HG03064 (cell line): ENCODE results near the gene GPR3.
"Not testable (repeated sequence)": the region's sequence is repeated elsewhere in the genome, so short reads cannot be mapped to it uniquely, and the experiment has no call there.

Source experiments
- ATAC-seq: cut with Tn5 transposase; IDR thresholded peaks from one replicate; pipeline ENCODE4 v1.9.1; 2021; ENCODE audit warnings: low read depth; ENCODE audit not compliant: unreplicated experiment

GPR3 gene

GRCh38 chr1:27377760-27378495 lies 14.5 kb upstream of the GPR3 start:
- no peak for ATAC-seq

- no peak for ATAC-seq
Measured at GRCh38 chr1:27379564-27380122, 12.8 kb upstream of the GPR3 start.

GRCh38 chr1:27380224-27380623 lies 12.2 kb upstream of the GPR3 start:
- ATAC-seq, result no peak

GRCh38 chr1:27380766-27381733 lies 11.4 kb upstream of the GPR3 start:
- no peak for ATAC-seq

DNA sequence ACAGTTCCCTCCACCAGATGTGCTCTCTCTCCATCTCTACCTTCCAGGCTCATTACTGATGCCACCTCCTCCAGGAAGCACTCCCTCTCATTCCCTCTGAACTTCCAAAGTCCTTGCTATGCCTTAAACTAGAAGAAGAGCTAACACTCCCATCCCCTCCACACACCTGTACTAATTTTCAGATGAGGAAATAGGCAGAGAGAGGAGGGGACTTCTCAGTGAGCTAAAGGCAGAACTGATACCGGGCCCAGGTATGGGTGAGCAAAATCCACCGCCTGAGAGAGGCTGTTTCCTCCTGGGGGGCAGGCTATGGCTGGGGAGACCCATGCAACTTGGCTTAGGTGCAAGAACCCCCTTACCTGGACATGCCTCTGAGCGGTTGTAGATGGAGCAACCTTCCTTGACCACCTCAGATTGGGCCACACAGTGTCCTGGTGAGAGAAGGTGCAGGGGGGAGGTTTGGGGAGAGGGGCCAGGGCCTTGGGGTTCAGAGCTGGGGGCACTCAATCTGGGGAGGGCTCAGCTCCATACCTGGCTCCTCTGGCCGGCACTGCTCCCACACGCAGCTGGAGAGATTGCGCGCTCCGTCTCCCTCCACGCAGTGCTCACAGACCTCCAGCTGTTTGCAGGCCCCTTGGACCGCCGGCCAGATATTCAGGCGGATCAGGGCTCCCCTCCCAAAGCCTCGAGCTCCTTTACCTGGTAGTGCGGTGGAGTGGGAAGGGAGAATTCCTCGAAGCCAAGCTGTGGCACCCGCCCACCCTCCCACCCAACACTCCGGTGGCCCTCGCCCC lies 10.3 kb upstream of the GPR3 start:
- no peak for ATAC-seq

DNA sequence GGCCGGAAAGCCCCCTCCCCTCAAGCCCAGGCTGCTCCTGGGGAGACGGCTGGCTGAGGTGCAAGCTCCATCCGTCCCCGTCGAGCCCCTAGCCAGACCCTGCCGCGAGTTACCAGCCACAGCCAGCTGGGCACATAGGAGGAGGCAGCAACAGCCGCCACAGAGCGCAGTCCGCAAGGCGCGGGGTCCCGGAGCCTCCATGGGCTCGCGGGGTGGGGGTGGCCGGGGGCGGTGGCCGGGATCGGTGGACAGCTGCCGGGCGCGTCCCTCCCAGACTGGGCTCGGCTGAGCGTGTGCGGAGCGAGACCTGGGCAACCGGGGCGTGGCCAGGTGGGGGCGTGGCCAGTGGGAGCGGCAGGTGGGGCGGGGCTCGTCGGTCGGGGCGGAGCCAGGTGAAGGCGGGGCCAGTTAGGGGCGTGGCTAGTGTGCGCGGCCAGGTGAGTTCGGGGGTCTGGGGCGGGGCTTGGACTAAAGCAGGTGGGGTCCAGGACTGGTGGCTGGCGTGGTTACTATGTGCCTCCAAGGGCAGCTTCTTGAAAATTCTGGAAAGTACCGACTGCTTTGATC lies 9.3 kb upstream of the GPR3 start, which contains the start of gene CD164L2:
Gene CD164L2 (minus strand): TSS at position 295 of the 567 bp plus-strand sequence. CDS start 94 bp downstream, at position 201.
- no peak for ATAC-seq

GRCh38 chr1:27383661-27384060 lies 8.8 kb upstream of the GPR3 start:
- ATAC-seq, result no peak

DNA sequence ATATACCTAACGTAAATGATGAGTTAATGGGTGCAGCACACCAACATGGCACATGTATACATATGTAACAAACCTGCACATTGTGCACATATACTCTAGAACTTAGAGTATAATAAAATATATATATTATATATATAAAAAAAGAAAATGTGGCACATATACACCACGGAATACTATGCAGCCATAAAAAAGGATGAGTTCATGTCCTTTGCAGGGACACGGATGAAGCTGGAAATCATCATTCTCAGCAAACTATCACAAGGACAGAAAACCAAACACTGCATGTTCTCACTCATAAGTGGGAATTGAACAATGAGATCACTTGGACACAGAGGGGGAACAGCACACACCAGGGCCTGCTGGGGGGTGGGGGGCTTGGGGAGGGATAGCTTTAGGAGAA lies 7.6 kb upstream of the GPR3 start:
- ATAC-seq, result not testable (repeated sequence)

GRCh38 chr1:27388337-27389005 lies 4.0 kb upstream of the GPR3 start:
- no peak for ATAC-seq

DNA sequence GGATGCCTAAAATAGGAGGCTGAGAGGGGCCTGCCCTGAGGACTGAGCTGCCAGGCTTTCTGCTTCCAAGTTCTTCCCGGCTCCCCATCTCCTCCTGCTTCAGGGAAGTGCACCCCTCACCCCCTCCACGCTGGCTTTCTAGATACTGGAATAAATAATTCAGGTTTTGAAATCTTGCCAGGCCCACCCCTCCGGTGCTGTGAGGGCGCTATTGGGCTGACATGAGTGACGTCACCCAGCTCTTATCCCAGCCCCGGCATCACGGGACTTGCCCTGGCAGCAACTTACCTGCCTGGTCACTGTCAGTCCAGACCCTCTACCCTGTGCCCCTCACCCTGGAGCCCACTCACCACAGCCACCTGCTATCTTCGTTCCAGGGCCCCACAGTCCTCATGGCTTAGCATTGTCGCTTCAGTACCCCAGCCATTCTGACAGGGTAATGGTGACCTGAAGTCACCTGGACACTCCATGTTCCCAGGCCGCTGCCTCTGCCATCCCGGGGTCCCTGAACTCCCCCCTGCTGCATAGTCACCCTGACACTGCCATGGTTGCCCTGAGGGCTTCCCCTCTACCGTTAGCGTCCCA lies 819 bp upstream of the GPR3 start:
- no peak for ATAC-seq

- no peak for ATAC-seq
Measured at GRCh38 chr1:27392778-27393635, 585 bp downstream of the GPR3 start.

- ATAC-seq, result no peak
Measured at GRCh38 chr1:27393641-27394281, 1.3 kb downstream of the GPR3 start.

GRCh38 chr1:27394282-27394658 lies 1.8 kb downstream of the GPR3 start:
- no peak for ATAC-seq

- ATAC-seq, result no peak
Measured at GRCh38 chr1:27394925-27395324, 2.5 kb downstream of the GPR3 start.

- no peak for ATAC-seq
Measured at GRCh38 chr1:27395441-27396195, 3.2 kb downstream of the GPR3 start.

DNA sequence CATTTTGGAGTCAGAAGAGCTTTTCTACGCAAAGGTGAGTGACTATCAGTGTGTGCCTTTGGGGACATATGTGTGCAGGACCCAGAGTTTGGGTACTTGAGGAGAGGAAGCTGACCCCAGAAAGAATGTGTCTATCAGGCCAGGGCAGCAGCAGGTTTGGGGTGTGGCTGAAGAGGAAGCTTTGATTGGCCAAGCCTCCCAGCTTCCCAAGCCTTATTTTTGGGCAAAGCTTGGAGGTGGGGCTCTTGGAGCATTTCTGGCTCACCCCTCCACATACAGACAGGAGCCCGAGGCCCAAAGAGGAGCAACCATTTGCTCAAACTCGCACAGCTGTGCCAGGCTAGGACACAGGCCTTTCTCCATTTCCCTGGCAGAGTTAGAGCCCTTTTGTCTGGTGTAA lies 4.7 kb downstream of the GPR3 start:
- ATAC-seq, result no peak

DNA sequence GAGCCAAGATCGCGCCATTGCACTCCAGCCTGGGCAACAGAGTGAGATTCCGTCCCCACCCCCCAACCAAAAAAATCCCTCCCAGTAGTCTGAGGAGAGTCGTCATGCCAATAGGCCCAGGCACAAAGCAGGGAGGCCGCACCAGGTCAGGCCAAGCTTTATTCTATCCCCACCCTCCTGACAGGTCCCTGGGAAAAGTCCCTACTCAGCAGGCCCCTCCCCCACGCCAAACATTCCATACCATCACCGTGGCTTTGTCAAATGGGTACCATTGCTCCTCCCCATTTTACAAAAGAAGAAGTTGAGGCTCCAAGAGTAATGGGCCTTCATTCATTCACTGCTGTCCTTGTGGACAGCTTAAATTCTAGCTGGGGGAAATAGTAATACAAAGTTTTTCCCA lies 5.3 kb downstream of the GPR3 start:
- no peak for ATAC-seq
